GM12878 (cell line): Measurements from ENCODE around the gene LY9. TPM values are rescaled to one million over a fixed set of nuclear protein-coding genes. Genes with fewer than 3 reads are reported as not detected.

Experiments used
- ATAC-seq: fragments of 200-7000 bp; cut with Tn5 transposase; 3 replicates; pipeline ENCODE4 v1.9.1; 2020; ENCODE audit warnings: mild to moderate bottlenecking, moderate library complexity
- BruUV-seq: library from RNA; stranded (reverse); fragments of 400-500 nt; replicated peaks from 2 replicates; lab custom pipeline; 2021; lab: Mats Ljungman, UMichigan
- CTCF ChIA-PET: fragments of 300-600 bp; sonication (Branson Sonifier 250); formaldehyde crosslinking; extraction: SDS; loops from one replicate; lab custom pipeline; 2021; ENCODE audit warnings: inconsistent platforms; lab: Yijun Ruan, JAX
- POLR2A ChIA-PET: fragments of 350-600 bp; formaldehyde crosslinking; extraction: SDS; loops from one replicate; lab custom pipeline; 2021; ENCODE audit warnings: inconsistent platforms; lab: Charles Lee
- RAD21 ChIA-PET: fragments of 300-600 bp; sonication (Branson Sonifier 250); formaldehyde crosslinking; loops from one replicate; lab custom pipeline; 2023; ENCODE audit warnings: antibody characterized with exemption; ENCODE audit not compliant: unreplicated experiment; lab: Charles Lee
- SMC1A ChIA-PET: fragments of 300-600 bp; sonication (Branson Sonifier 250); formaldehyde crosslinking; loops from one replicate; lab custom pipeline; 2023; ENCODE audit not compliant: unreplicated experiment, uncharacterized antibody; lab: Charles Lee
- DNase-seq: peaks from one replicate; pipeline ENCODE4 v3.0.0-alpha.2; 2011; ENCODE audit warnings: low read depth, low spot score
- FAIRE-seq: peaks from 3 replicates; lab custom pipeline; 2011; peaks lifted over from hg19 to GRCh38; lab: Jason Lieb, UNC
- H2AFZ ChIP-seq: 2 replicates; pipeline ENCODE4 v1.6.0; 2011; ENCODE audit warnings: low read depth, low read length, control low read depth; ENCODE audit not compliant: control insufficient read depth
- H3K27ac ChIP-seq: 2 replicates; pipeline ENCODE4 v1.5.1; 2011; ENCODE audit warnings: control low read depth; ENCODE audit not compliant: control insufficient read depth, insufficient read depth
- H3K27me3 ChIP-seq, 2 experiments: replicated peaks in 1 of 2; 2 replicates each; pipeline versions ENCODE4 v1.6.0 to v1.6.1; 2011; ENCODE audit warnings: low read length in 1 of 2; ENCODE audit not compliant: control insufficient read depth in 2 of 2, insufficient read depth in 2 of 2
- H3K36me3 ChIP-seq, 2 experiments: 2 replicates each; pipeline ENCODE4 v1.5.1; 2011; ENCODE audit warnings: low read length in 1 of 2; ENCODE audit not compliant: control insufficient read depth in 2 of 2, insufficient read depth in 2 of 2
- H3K4me1 ChIP-seq: 2 replicates; pipeline ENCODE4 v1.6.1; 2011; ENCODE audit warnings: mild to moderate bottlenecking, low read length, moderate library complexity, mixed read lengths; ENCODE audit not compliant: control insufficient read depth, insufficient read depth
- H3K4me2 ChIP-seq: 2 replicates; pipeline ENCODE4 v1.6.0; 2011; ENCODE audit warnings: control low read depth; ENCODE audit not compliant: control insufficient read depth, insufficient read depth
- H3K4me3 ChIP-seq: fragments of 200-600 bp; sonication (generic); 2 replicates; pipeline ENCODE4 v1.5.1; 2016
- H3K79me2 ChIP-seq: 2 replicates; pipeline ENCODE4 v1.6.0; 2011; ENCODE audit warnings: low read length; ENCODE audit not compliant: control insufficient read depth, insufficient read depth
- H3K9ac ChIP-seq: 2 replicates; pipeline ENCODE4 v1.8.0; 2011; ENCODE audit warnings: low read length, control low read depth, mixed read lengths; ENCODE audit not compliant: control insufficient read depth, insufficient read depth
- H3K9me3 ChIP-seq: replicated peaks from 3 replicates; pipeline ENCODE4 v1.5.1; 2011; ENCODE audit warnings: mild to moderate bottlenecking, low read length; ENCODE audit not compliant: control insufficient read depth, insufficient read depth
- H4K20me1 ChIP-seq: 2 replicates; pipeline ENCODE4 v1.6.0; 2011; ENCODE audit not compliant: control insufficient read depth, insufficient read depth
- BHLHE40 ChIP-seq, 2 experiments: fragments of 450-650 bp in 1 of 2; IDR thresholded peaks; 2 replicates each; pipeline ENCODE4 v1.6.1; 2011 to 2017; ENCODE audit warnings: low read depth in 2 of 2, borderline replicate concordance in 1 of 2, improper control_type of control experiment in 1 of 2, low read length in 1 of 2, mild to moderate bottlenecking in 1 of 2
- CREB1 ChIP-seq: IDR thresholded peaks from 2 replicates; pipeline ENCODE4 v1.6.1; 2012; ENCODE audit warnings: low read depth, mild to moderate bottlenecking, inconsistent platforms
- FOS ChIP-seq: IDR thresholded peaks from 3 replicates; pipeline ENCODE4 v1.6.1; 2011; ENCODE audit warnings: borderline replicate concordance; ENCODE audit not compliant: insufficient read length; ENCODE audit errors: extremely low read depth
- IKZF1 ChIP-seq: fragments of 450-650 bp; conservative IDR thresholded peaks from 2 replicates; pipeline ENCODE4 v1.6.1; 2017; ENCODE audit warnings: antibody characterized with exemption, mild to moderate bottlenecking
- KAT2A ChIP-seq: conservative IDR thresholded peaks from 2 replicates; pipeline ENCODE4 v1.6.1; 2011; ENCODE audit warnings: low read depth, low read length; ENCODE audit not compliant: control insufficient read depth
- MEF2A ChIP-seq: IDR thresholded peaks from 2 replicates; pipeline ENCODE4 v1.6.1; 2011; ENCODE audit warnings: low read depth, mild to moderate bottlenecking, low read length, moderate library complexity; ENCODE audit not compliant: insufficient read depth
- NR2C1 ChIP-seq: fragments of 450-650 bp; IDR thresholded peaks from 2 replicates; pipeline ENCODE4 v1.6.1; 2017; ENCODE audit warnings: antibody characterized with exemption, mild to moderate bottlenecking, moderate library complexity
- PAX5 ChIP-seq: IDR thresholded peaks from 2 replicates; pipeline ENCODE4 v1.6.1; 2011; ENCODE audit warnings: low read depth, low read length, borderline replicate concordance
- RELA ChIP-seq: fragments of 450-650 bp; IDR thresholded peaks from 2 replicates; pipeline ENCODE4 v1.8.0; 2014; ENCODE audit warnings: borderline replicate concordance; ENCODE audit not compliant: partially characterized antibody
- WGBS: methylation state at CpG from one replicate; pipeline ENCODE4 v1.1.6; 2016; ENCODE audit warnings: low lambda C conversion rate; ENCODE audit not compliant: insufficient replicate concordance, insufficient coverage; ENCODE audit errors: missing lambda C conversion rate; 5-methylcytosine and 5-hydroxymethylcytosine counted together
- in situ Hi-C: fragments of 300-500 bp; cut with MboI; formaldehyde crosslinking; loops from 9 replicates; pipeline ENCODE4 v1.14.3; 2018; ENCODE audit warnings: mixed read lengths
- intact Hi-C: fragments of 100-400 bp; cut with micrococcal nuclease; formaldehyde crosslinking; loops from one replicate; pipeline ENCODE4 v1.14.2; 2022; ENCODE audit not compliant: unreplicated experiment
- polyA plus RNA-seq, 11 experiments: library from polyadenylated mRNA; depleted of rRNA in 4 of 11; unstranded in 6 of 11; stranded (reverse) in 5 of 11; fragments of >200 nt; fragmentation: Nextera tagmentation in 4 of 11; fragmentation: Illumina TruSeq in 1 of 11; extraction: Ambion mirVana in 4 of 11; extraction: Trizol in 1 of 11; gene quantifications; 1 replicate in 1 of 11; 2 replicates in 10 of 11; pipeline versions ENCODE4 v1.2.1 to v1.2.3, GENCODE V29; 2011 to 2016; ENCODE audit warnings: inconsistent platforms in 2 of 11, missing spikeins in 2 of 11, low read depth in 1 of 11
- total RNA-seq, 4 experiments: library from RNA; depleted of rRNA in 3 of 4; stranded (reverse); fragments of >200 nt in 3 of 4; fragmentation: Illumina TruSeq in 1 of 4; extraction: Trizol in 1 of 4; gene quantifications; 2 replicates each; pipeline versions ENCODE4 v1.2.1 to v1.2.3, GENCODE V29; 2013 to 2021
- TF ChIP-seq, protein P1 (sequence below): fragments of 450-650 bp; formaldehyde crosslinking; IDR thresholded peaks from 2 replicates; pipeline ENCODE4 v1.4.0; 2020; ENCODE audit warnings: mild to moderate bottlenecking, moderate library complexity
- TF ChIP-seq, protein P2 (sequence below): IDR thresholded peaks from 2 replicates; pipeline ENCODE4 v1.6.1; 2011; ENCODE audit warnings: low read depth, mild to moderate bottlenecking, low read length, moderate library complexity, borderline replicate concordance; ENCODE audit errors: extremely low read depth
- TF ChIP-seq, protein P3 (sequence below): fragments of 450-650 bp; IDR thresholded peaks from 2 replicates; pipeline ENCODE4 v1.6.1; 2014; ENCODE audit warnings: mild to moderate bottlenecking
- TF ChIP-seq, protein P4 (sequence below): fragments of 450-650 bp; IDR thresholded peaks from 2 replicates; pipeline ENCODE4 v1.6.1; 2017; ENCODE audit warnings: mild to moderate bottlenecking

Gene LY9
- total and polyA plus RNA-seq, 10 of the 15 experiments (the other 5 are each of a cell fraction or from before 2014, with no cell fraction given), result 2.7 to 12.5 (median 9.0) TPM

DNA sequence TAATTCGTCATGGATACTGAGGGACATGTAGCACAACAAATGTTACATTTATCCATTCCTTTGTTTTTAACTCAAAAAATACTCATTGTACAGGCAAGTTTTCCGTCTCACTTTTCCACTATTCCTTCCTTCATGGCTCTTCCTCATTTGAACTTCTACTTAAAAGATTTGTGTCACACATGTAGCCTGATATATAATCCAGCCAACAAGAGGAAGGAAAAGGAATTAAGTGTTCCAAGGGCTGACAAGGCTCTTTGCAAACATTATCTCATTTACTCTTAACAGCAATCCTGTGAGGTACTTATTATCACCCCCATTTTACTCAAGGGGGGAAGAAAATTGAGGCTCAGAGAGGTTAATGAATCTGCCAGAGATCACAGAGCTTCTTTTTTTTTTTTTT is 43.8 kb downstream of the LY9 start:
- no TSS peak for BruUV-seq
- peaks cover 28% of the 10 kb centered on the region for H3K4me1 ChIP-seq
- no peaks in the 10 kb centered on the region for H4K20me1 ChIP-seq
- H3K4me3 ChIP-seq, result no peak overlapping the region
- in situ Hi-C loops (loop anchor here (5.0 kb wide), 1 partner anchor 113 kb away; the partner anchor contains the start of gene ITLN2), intact Hi-C loops (no loop called here)
- CTCF ChIA-PET, result interaction anchor here (1.3 to 8.2 kb wide), 5 partner anchors 16 to 113 kb away, joined by 3 to 349 read pairs (median 99); partner anchors contain the start of genes CD244 and ITLN2
- no peaks in the 10 kb centered on the region for H3K36me3 ChIP-seq
- H3K4me2 ChIP-seq, result no peak overlapping the region
- RAD21 ChIA-PET, result interaction anchor here (2.0 to 6.8 kb wide), 3 partner anchors 17 to 113 kb away, joined by 5 to 174 read pairs (median 50); partner anchors contain the start of genes CD244 and ITLN2
- no peaks in the 10 kb centered on the region for H3K79me2 ChIP-seq
- DNase-seq (no peak), ATAC-seq (no peak), FAIRE-seq (no peak)
- WGBS, result 68% methylated on average over 2 of the region's 2 CpGs
- POLR2A ChIA-PET, result interaction anchor here (0.6 to 0.8 kb wide), 3 partner anchors 16 to 90 kb away, joined by 3 read pairs; no protein-coding TSS in a partner anchor
- no peaks in the 10 kb centered on the region for H3K27me3 ChIP-seq
- H3K9me3 ChIP-seq, result no peaks in the 10 kb centered on the region; the same call in 2 of the 3 replicates
- SMC1A ChIA-PET, result interaction anchor here (1.3 to 13.0 kb wide), 4 partner anchors 17 to 113 kb away, joined by 7 to 229 read pairs (median 116); partner anchors contain the start of genes CD244 and ITLN2
- H3K27ac ChIP-seq, result no peak overlapping the region
- no peak overlapping the region for H2AFZ ChIP-seq
- no peak overlapping the region for H3K9ac ChIP-seq
- TF ChIP-seq, protein P1, sequence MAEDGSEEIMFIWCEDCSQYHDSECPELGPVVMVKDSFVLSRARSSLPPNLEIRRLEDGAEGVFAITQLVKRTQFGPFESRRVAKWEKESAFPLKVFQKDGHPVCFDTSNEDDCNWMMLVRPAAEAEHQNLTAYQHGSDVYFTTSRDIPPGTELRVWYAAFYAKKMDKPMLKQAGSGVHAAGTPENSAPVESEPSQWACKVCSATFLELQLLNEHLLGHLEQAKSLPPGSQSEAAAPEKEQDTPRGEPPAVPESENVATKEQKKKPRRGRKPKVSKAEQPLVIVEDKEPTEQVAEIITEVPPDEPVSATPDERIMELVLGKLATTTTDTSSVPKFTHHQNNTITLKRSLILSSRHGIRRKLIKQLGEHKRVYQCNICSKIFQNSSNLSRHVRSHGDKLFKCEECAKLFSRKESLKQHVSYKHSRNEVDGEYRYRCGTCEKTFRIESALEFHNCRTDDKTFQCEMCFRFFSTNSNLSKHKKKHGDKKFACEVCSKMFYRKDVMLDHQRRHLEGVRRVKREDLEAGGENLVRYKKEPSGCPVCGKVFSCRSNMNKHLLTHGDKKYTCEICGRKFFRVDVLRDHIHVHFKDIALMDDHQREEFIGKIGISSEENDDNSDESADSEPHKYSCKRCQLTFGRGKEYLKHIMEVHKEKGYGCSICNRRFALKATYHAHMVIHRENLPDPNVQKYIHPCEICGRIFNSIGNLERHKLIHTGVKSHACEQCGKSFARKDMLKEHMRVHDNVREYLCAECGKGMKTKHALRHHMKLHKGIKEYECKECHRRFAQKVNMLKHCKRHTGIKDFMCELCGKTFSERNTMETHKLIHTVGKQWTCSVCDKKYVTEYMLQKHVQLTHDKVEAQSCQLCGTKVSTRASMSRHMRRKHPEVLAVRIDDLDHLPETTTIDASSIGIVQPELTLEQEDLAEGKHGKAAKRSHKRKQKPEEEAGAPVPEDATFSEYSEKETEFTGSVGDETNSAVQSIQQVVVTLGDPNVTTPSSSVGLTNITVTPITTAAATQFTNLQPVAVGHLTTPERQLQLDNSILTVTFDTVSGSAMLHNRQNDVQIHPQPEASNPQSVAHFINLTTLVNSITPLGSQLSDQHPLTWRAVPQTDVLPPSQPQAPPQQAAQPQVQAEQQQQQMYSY (CRISPR knock-in tag), result no peak
- no peak for TF ChIP-seq NR2C1
- no peak for TF ChIP-seq RELA
- TF ChIP-seq, protein P2, sequence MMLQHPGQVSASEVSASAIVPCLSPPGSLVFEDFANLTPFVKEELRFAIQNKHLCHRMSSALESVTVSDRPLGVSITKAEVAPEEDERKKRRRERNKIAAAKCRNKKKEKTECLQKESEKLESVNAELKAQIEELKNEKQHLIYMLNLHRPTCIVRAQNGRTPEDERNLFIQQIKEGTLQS, result no peak
- no peak for TF ChIP-seq IKZF1
- no peak for TF ChIP-seq MEF2A
- no peak for TF ChIP-seq PAX5
- no peak for TF ChIP-seq CREB1
- TF ChIP-seq BHLHE40 (IDR thresholded peaks at IDR 0.05; ENCODE audit: borderline replicate concordance in 1 of 2, low read depth in 2 of 2, low read length in 1 of 2), result no peak
- TF ChIP-seq, protein P3, sequence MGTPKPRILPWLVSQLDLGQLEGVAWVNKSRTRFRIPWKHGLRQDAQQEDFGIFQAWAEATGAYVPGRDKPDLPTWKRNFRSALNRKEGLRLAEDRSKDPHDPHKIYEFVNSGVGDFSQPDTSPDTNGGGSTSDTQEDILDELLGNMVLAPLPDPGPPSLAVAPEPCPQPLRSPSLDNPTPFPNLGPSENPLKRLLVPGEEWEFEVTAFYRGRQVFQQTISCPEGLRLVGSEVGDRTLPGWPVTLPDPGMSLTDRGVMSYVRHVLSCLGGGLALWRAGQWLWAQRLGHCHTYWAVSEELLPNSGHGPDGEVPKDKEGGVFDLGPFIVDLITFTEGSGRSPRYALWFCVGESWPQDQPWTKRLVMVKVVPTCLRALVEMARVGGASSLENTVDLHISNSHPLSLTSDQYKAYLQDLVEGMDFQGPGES, result no peak
- TF ChIP-seq FOS, result no peak
- no peak for TF ChIP-seq KAT2A
- TF ChIP-seq, protein P4, sequence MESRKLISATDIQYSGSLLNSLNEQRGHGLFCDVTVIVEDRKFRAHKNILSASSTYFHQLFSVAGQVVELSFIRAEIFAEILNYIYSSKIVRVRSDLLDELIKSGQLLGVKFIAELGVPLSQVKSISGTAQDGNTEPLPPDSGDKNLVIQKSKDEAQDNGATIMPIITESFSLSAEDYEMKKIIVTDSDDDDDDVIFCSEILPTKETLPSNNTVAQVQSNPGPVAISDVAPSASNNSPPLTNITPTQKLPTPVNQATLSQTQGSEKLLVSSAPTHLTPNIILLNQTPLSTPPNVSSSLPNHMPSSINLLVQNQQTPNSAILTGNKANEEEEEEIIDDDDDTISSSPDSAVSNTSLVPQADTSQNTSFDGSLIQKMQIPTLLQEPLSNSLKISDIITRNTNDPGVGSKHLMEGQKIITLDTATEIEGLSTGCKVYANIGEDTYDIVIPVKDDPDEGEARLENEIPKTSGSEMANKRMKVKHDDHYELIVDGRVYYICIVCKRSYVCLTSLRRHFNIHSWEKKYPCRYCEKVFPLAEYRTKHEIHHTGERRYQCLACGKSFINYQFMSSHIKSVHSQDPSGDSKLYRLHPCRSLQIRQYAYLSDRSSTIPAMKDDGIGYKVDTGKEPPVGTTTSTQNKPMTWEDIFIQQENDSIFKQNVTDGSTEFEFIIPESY, result no peak
